Measurements from ENCODE around the gene SLC16A3. TPM values are rescaled to one million over a fixed set of nuclear protein-coding genes. Genes with fewer than 3 reads are reported as not detected.

Gene SLC16A3
- polyA plus RNA-seq, 1 of the 3 experiments (the other 2 are of a cell fraction) = 70.7 TPM

- Histone ChIP-seq H3K27me3 (ENCODE audit: insufficient read depth) (no peaks in the 10 kb centered on the region), H3K4me3 (ENCODE audit: low read depth in 2 of 2, low read length in 1 of 2) (no peak overlapping the region), H3K9ac (no peak overlapping the region), H3K4me2 (no peak overlapping the region), H3K9me2 (no peaks in the 10 kb centered on the region), H3F3A (replicated peaks; ENCODE audit: insufficient read depth) (peaks cover 37% of the 10 kb centered on the region), H3K79me2 (ENCODE audit: insufficient read depth) (peaks cover 78% of the 10 kb centered on the region), H3K36me3 (replicated peaks in 1 of 2; ENCODE audit: control insufficient read depth in 1 of 2, insufficient read depth in 2 of 2, low read length in 1 of 2) (peaks cover 62 to 85% of the 10 kb centered on the region in 2 experiments), H2AFZ (ENCODE audit: low read depth) (no peak overlapping the region), H3K9me3 (no peaks in the 10 kb centered on the region), H3K27ac (ENCODE audit: low read depth in 2 of 2, low read length in 1 of 2) (no peak overlapping the region), H3K4me1 (ENCODE audit: control insufficient read depth in 1 of 2, insufficient read depth in 2 of 2, low read depth in 1 of 2, low read length in 1 of 2) (peaks cover 0 to 13% of the 10 kb centered on the region in 2 experiments; a peak in 3 of 4 replicates), H4K20me1 (ENCODE audit: insufficient read depth) (peaks cover 87% of the 10 kb centered on the region)
- DNase-seq = no peak
- CTCF ChIA-PET = interaction anchor here (0.9 to 2.2 kb wide), 5 partner anchors 12 to 72 kb away, joined by 4 to 10 read pairs (median 6); no protein-coding TSS in a partner anchor
- POLR2A ChIA-PET = interaction anchor here (1.5 to 2.3 kb wide), 2 partner anchors 9 to 14 kb away, joined by 3 to 8 read pairs; no protein-coding TSS in a partner anchor
- WGBS (ENCODE audit: low lambda C conversion rate) = 93% methylated on average over 32 of the region's 33 CpGs
- TF ChIP-seq IRF3 (IDR thresholded peaks at IDR 0.05; ENCODE audit: low read depth, low read length) (no peak), CTCF (IDR thresholded peaks at IDR 0.05) (no peak)
Measured at GRCh38 chr17:82249896-82250581, 21.2 kb downstream of the SLC16A3 start.

- DNase-seq = no peak
- H4K20me1 ChIP-seq (ENCODE audit: insufficient read depth) = peaks cover 87% of the 10 kb centered on the region
- CTCF ChIA-PET = interaction anchor here (0.6 to 1.3 kb wide), 5 partner anchors 12 to 71 kb away, joined by 3 to 6 read pairs (median 5); no protein-coding TSS in a partner anchor
- H3K79me2 ChIP-seq (ENCODE audit: insufficient read depth) = peaks cover 81% of the 10 kb centered on the region
- no peaks in the 10 kb centered on the region for H3K9me2 ChIP-seq
- H3F3A ChIP-seq (replicated peaks; ENCODE audit: insufficient read depth) = peaks cover 39% of the 10 kb centered on the region
- peaks cover 63 to 85% of the 10 kb centered on the region in 2 experiments for H3K36me3 ChIP-seq (replicated peaks in 1 of 2; ENCODE audit: control insufficient read depth in 1 of 2, insufficient read depth in 2 of 2, low read length in 1 of 2)
- H3K27me3 ChIP-seq (ENCODE audit: insufficient read depth) = no peaks in the 10 kb centered on the region
- 94% methylated on average over 25 of the region's 25 CpGs for WGBS (ENCODE audit: low lambda C conversion rate)
- H2AFZ ChIP-seq (ENCODE audit: low read depth) = no peak overlapping the region
- H3K4me2 ChIP-seq = no peak overlapping the region
- H3K9me3 ChIP-seq = no peaks in the 10 kb centered on the region
- POLR2A ChIA-PET = interaction anchor here (1.5 to 2.3 kb wide), 2 partner anchors 10 to 15 kb away, joined by 3 to 8 read pairs; no protein-coding TSS in a partner anchor
- peaks cover 0 to 13% of the 10 kb centered on the region in 2 experiments; a peak in 3 of 4 replicates for H3K4me1 ChIP-seq (ENCODE audit: control insufficient read depth in 1 of 2, insufficient read depth in 2 of 2, low read depth in 1 of 2, low read length in 1 of 2)
- H3K27ac ChIP-seq (ENCODE audit: low read depth in 2 of 2, low read length in 1 of 2) = no peak overlapping the region
- no peak overlapping the region for H3K9ac ChIP-seq
- H3K4me3 ChIP-seq (ENCODE audit: low read depth in 2 of 2, low read length in 1 of 2) = no peak overlapping the region
- TF ChIP-seq YY1 (IDR thresholded peaks at IDR 0.05; ENCODE audit: low read depth) (no peak), RCOR1 (IDR thresholded peaks at IDR 0.05; ENCODE audit: low read length) (no peak), PBX3 (IDR thresholded peaks at IDR 0.05) (no peak), RAD21 (IDR thresholded peaks at IDR 0.05; ENCODE audit: low read length) (no peak), EP300 (IDR thresholded peaks at IDR 0.05; ENCODE audit: borderline replicate concordance in 1 of 2, low read depth in 1 of 2, low read length in 1 of 2) (no peak), REST (IDR thresholded peaks at IDR 0.05; ENCODE audit: low read depth, low read length) (no peak), CHD2 (IDR thresholded peaks at IDR 0.05; ENCODE audit: low read length, partially characterized antibody) (no peak), SIN3A (IDR thresholded peaks at IDR 0.05; ENCODE audit: borderline replicate concordance, low read depth, low read length) (no peak), TCF12 (IDR thresholded peaks at IDR 0.05) (no peak), TAF1 (IDR thresholded peaks at IDR 0.05; ENCODE audit: borderline replicate concordance, low read depth, low read length) (no peak), JUND (IDR thresholded peaks at IDR 0.05) (no peak), RFX5 (IDR thresholded peaks at IDR 0.05; ENCODE audit: low read length) (no peak), TEAD4 (IDR thresholded peaks at IDR 0.05; ENCODE audit: borderline replicate concordance, insufficient read depth) (no peak), RXRA (IDR thresholded peaks at IDR 0.05; ENCODE audit: borderline replicate concordance, low read depth) (no peak), FOXJ3 (CRISPR knock-in tag; IDR thresholded peaks at IDR 0.05) (no peak), SMC3 (IDR thresholded peaks at IDR 0.05; ENCODE audit: low read depth, low read length) (no peak)
Measured at GRCh38 chr17:82250868-82251500, 22.1 kb downstream of the SLC16A3 start.

Data from SK-N-SH (cell line).